Astrocyte (in vitro differentiated cells and primary cell): Measurements from ENCODE around the gene L3MBTL4. TPM values are rescaled to one million over a fixed set of nuclear protein-coding genes. Genes with fewer than 3 reads are reported as not detected.

Experiments
- DNase-seq: peaks from one replicate; pipeline ENCODE4 v3.0.0-alpha.2; 2010; ENCODE audit warnings: low read depth
- FAIRE-seq: peaks from 2 replicates; lab custom pipeline; 2011; peaks lifted over from hg19 to GRCh38; lab: Jason Lieb, UNC
- H2AFZ ChIP-seq: 2 replicates; pipeline ENCODE4 v1.6.0; 2012; ENCODE audit warnings: low read depth, low read length, inconsistent platforms
- H3K27ac ChIP-seq: 2 replicates; pipeline ENCODE4 v1.5.1; 2011; ENCODE audit warnings: low read depth, low read length, inconsistent platforms
- H3K27me3 ChIP-seq: 2 replicates; pipeline ENCODE4 v1.6.0; 2011; ENCODE audit warnings: low read length, inconsistent platforms; ENCODE audit not compliant: insufficient read depth
- H3K36me3 ChIP-seq: 2 replicates; pipeline ENCODE4 v1.5.1; 2011; ENCODE audit warnings: low read length, inconsistent platforms; ENCODE audit not compliant: insufficient read depth
- H3K4me1 ChIP-seq: 2 replicates; pipeline ENCODE4 v1.5.1; 2011; ENCODE audit warnings: low read length, inconsistent platforms; ENCODE audit not compliant: insufficient read depth
- H3K4me2 ChIP-seq: 2 replicates; pipeline ENCODE4 v1.6.0; 2012; ENCODE audit warnings: low read length, inconsistent platforms
- H3K4me3 ChIP-seq: 2 replicates; pipeline ENCODE4 v1.5.1; 2011; ENCODE audit warnings: low read depth, mild to moderate bottlenecking, low read length, inconsistent platforms; ENCODE audit not compliant: insufficient read depth
- H3K79me2 ChIP-seq: 2 replicates; pipeline ENCODE4 v1.6.0; 2012; ENCODE audit warnings: mild to moderate bottlenecking, low read length, inconsistent platforms; ENCODE audit not compliant: insufficient read depth
- H3K9ac ChIP-seq: 2 replicates; pipeline ENCODE4 v1.6.0; 2012; ENCODE audit warnings: mild to moderate bottlenecking, low read length, inconsistent platforms
- H3K9me3 ChIP-seq: 2 replicates; pipeline ENCODE4 v1.5.1; 2012; ENCODE audit warnings: low read depth, mild to moderate bottlenecking, low read length, inconsistent platforms; ENCODE audit not compliant: insufficient read depth
- H4K20me1 ChIP-seq: 2 replicates; pipeline ENCODE4 v1.6.0; 2012; ENCODE audit warnings: low read length, inconsistent platforms; ENCODE audit not compliant: insufficient read depth
- H3K27ac Mint-ChIP-seq: one replicate; pipeline ENCODE4 v1.8.0; 2021; ENCODE audit warnings: mild to moderate bottlenecking, mixed read lengths; ENCODE audit not compliant: unreplicated experiment
- H3K27me3 Mint-ChIP-seq: one replicate; pipeline ENCODE4 v1.8.0; 2021; ENCODE audit warnings: low read depth, mixed read lengths; ENCODE audit not compliant: unreplicated experiment
- H3K36me3 Mint-ChIP-seq: one replicate; pipeline ENCODE4 v1.8.0; 2021; ENCODE audit warnings: low read depth, mixed read lengths; ENCODE audit not compliant: unreplicated experiment
- H3K4me1 Mint-ChIP-seq: one replicate; pipeline ENCODE4 v1.8.0; 2021; ENCODE audit warnings: low read depth, mixed read lengths; ENCODE audit not compliant: unreplicated experiment
- H3K4me3 Mint-ChIP-seq: one replicate; pipeline ENCODE4 v1.8.0; 2021; ENCODE audit warnings: mild to moderate bottlenecking, moderate library complexity, mixed read lengths; ENCODE audit not compliant: unreplicated experiment
- H3K9me3 Mint-ChIP-seq: one replicate; pipeline ENCODE4 v1.8.0; 2021; ENCODE audit warnings: mild to moderate bottlenecking, mixed read lengths; ENCODE audit not compliant: unreplicated experiment
- EZH2 ChIP-seq: IDR thresholded peaks from 2 replicates; pipeline ENCODE4 v1.6.1; 2012; ENCODE audit warnings: mild to moderate bottlenecking, low read length, inconsistent platforms; ENCODE audit not compliant: insufficient read depth
- total RNA-seq: library from RNA; stranded (reverse); gene quantifications from 2 replicates; pipeline ENCODE4 v1.2.1, GENCODE V29; 2021
- TF ChIP-seq, protein P1 (sequence below): IDR thresholded peaks from 2 replicates; pipeline ENCODE4 v1.5.1; 2011; ENCODE audit warnings: low read depth, mild to moderate bottlenecking, inconsistent platforms, low read length, moderate library complexity; ENCODE audit not compliant: insufficient read depth

Gene L3MBTL4
- total RNA-seq, 1 donor from 2014 or later = 0.52 TPM

DNA sequence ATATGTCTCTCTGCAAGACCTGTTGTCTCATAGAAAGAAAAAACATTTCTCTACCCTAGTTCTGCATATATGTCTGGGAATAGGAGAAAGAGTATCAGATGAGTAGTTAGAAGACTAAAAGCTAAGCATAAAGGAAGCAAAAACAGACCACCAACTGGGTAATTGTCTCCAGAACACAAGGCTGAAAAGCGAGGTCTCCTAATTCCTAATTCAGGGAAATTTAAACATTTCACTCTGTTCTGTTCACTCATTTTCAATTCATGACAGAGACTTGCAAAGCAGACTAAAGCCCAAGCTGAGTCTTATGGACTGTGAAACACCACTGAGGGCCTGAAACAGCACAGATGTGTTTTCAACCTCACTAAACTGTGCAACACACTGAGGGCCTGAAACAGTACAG lies 294.9 kb downstream of the L3MBTL4 start:
- peaks cover 1% of the 10 kb centered on the region for H3K4me1 Mint-ChIP-seq
- Histone ChIP-seq H3K27me3 (no peaks in the 10 kb centered on the region), H3K4me2 (no peak overlapping the region), H2AFZ (no peak overlapping the region), H3K4me3 (no peak overlapping the region), H3K79me2 (no peaks in the 10 kb centered on the region), H3K27ac (no peak overlapping the region), H3K4me1 (no peaks in the 10 kb centered on the region), H3K36me3 (no peaks in the 10 kb centered on the region), H4K20me1 (no peaks in the 10 kb centered on the region), H3K9ac (no peak overlapping the region), H3K9me3 (no peaks in the 10 kb centered on the region)
- H3K27me3 Mint-ChIP-seq = no peaks in the 10 kb centered on the region
- no peak overlapping the region for H3K4me3 Mint-ChIP-seq
- H3K36me3 Mint-ChIP-seq = no peaks in the 10 kb centered on the region
- FAIRE-seq (no peak), DNase-seq (no peak)
- peaks cover 4% of the 10 kb centered on the region for H3K9me3 Mint-ChIP-seq
- TF ChIP-seq EZH2 = no peak
- TF ChIP-seq, protein P1, sequence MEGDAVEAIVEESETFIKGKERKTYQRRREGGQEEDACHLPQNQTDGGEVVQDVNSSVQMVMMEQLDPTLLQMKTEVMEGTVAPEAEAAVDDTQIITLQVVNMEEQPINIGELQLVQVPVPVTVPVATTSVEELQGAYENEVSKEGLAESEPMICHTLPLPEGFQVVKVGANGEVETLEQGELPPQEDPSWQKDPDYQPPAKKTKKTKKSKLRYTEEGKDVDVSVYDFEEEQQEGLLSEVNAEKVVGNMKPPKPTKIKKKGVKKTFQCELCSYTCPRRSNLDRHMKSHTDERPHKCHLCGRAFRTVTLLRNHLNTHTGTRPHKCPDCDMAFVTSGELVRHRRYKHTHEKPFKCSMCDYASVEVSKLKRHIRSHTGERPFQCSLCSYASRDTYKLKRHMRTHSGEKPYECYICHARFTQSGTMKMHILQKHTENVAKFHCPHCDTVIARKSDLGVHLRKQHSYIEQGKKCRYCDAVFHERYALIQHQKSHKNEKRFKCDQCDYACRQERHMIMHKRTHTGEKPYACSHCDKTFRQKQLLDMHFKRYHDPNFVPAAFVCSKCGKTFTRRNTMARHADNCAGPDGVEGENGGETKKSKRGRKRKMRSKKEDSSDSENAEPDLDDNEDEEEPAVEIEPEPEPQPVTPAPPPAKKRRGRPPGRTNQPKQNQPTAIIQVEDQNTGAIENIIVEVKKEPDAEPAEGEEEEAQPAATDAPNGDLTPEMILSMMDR = no peak
- no peak overlapping the region for H3K27ac Mint-ChIP-seq

DNA sequence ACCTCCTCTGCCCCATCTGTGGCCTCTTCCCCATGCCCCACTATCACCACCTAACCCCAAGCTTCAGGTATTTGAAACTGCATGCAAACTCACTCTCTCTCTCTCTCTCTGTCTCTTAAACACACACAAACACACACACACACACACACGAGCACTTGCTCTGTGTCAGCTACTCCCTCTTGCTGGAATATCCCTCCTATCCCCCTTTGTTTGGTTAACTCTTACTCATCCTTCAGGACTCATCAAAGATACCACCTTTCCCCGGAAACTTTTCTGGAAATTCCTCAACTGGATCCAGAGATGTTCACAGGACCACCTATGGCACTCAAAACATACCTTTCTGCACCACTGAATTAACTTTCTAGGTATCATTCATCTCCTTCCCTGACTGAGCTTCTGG lies 296.6 kb downstream of the L3MBTL4 start:
- FAIRE-seq (no peak), DNase-seq (no peak)
- Histone ChIP-seq H3K36me3 (no peaks in the 10 kb centered on the region), H3K27ac (no peak overlapping the region), H3K79me2 (no peaks in the 10 kb centered on the region), H3K9ac (no peak overlapping the region), H3K4me2 (no peak overlapping the region), H3K4me3 (no peak overlapping the region), H2AFZ (no peak overlapping the region), H3K9me3 (no peaks in the 10 kb centered on the region), H3K27me3 (no peaks in the 10 kb centered on the region), H4K20me1 (no peaks in the 10 kb centered on the region), H3K4me1 (no peaks in the 10 kb centered on the region)
- Mint-ChIP-seq H3K4me1 (peaks cover 1% of the 10 kb centered on the region), H3K4me3 (no peak overlapping the region), H3K36me3 (no peaks in the 10 kb centered on the region), H3K9me3 (peaks cover 2% of the 10 kb centered on the region), H3K27me3 (no peaks in the 10 kb centered on the region), H3K27ac (no peak overlapping the region)
- TF ChIP-seq EZH2 = no peak
- TF ChIP-seq, protein P1 = no peak

DNA sequence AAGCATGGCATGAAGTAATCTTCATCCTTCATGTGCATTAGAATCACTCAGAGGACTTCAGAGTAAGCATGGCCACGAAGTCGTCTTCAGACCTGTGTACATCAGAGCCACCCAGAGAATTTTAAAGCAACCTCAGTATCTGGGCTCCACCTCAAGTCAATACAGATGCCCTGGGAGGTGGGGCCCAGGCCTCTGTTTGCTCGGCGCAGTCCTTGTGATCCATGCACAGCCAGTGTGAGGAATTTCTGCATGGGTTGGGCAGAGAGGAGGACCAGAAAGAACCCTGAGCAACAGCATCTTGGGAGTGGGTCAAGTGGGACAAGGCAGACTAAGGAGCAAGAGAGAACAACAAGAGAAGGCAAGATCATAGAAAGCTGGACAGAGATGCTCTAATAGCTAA lies 299.0 kb downstream of the L3MBTL4 start:
- no peak overlapping the region for H3K4me2 ChIP-seq
- H2AFZ ChIP-seq = no peak overlapping the region
- no peaks in the 10 kb centered on the region for H3K79me2 ChIP-seq
- DNase-seq = no peak
- H3K4me3 Mint-ChIP-seq = no peak overlapping the region
- no peaks in the 10 kb centered on the region for H3K4me1 ChIP-seq
- H3K36me3 ChIP-seq = no peaks in the 10 kb centered on the region
- H3K4me1 Mint-ChIP-seq = peaks cover 1% of the 10 kb centered on the region
- no peaks in the 10 kb centered on the region for H4K20me1 ChIP-seq
- peaks cover 2% of the 10 kb centered on the region for H3K9me3 Mint-ChIP-seq
- H3K36me3 Mint-ChIP-seq = no peaks in the 10 kb centered on the region
- no peaks in the 10 kb centered on the region for H3K27me3 Mint-ChIP-seq
- TF ChIP-seq, protein P1 = no peak
- no peak for TF ChIP-seq EZH2
- no peak for FAIRE-seq
- H3K4me3 ChIP-seq = no peak overlapping the region
- no peak overlapping the region for H3K9ac ChIP-seq
- no peak overlapping the region for H3K27ac Mint-ChIP-seq
- H3K27me3 ChIP-seq = no peaks in the 10 kb centered on the region
- no peaks in the 10 kb centered on the region for H3K9me3 ChIP-seq
- no peak overlapping the region for H3K27ac ChIP-seq
